GM18870 (cell line): ENCODE data around the gene TTC4.

Experiments used
- ATAC-seq: cut with Tn5 transposase; IDR thresholded peaks from one replicate; pipeline ENCODE4 v1.9.1; 2021; ENCODE audit warnings: moderate library complexity; ENCODE audit not compliant: unreplicated experiment

The TTC4 gene

GRCh38 chr1:54781023-54781723 is 65.5 kb downstream of the TTC4 start:
- ATAC-seq, result no peak

DNA sequence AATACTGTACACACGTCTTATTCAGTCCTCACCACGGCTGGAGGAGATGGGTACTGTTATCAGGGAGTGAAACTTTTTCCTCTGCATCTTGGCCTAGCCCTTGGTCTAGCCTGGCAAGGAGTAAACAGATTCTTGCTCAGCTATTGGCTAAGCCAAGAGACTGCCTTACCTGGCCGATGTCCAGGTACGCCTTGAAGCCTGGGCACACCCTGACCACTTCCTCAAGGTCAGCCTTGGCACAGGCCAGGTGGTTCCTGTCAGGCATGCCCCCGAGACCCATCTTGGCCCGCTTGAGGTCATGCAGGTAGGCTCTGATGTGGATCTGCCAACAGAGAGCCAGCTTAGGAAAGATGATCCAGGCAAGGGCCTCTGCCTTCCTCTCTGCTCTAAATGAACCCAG is 66.5 kb downstream of the TTC4 start:
- ATAC-seq, result no peak

- ATAC-seq, result no peak
Observed at GRCh38 chr1:54782588-54782987, 66.9 kb downstream of the TTC4 start.

- no peak for ATAC-seq
Observed at GRCh38 chr1:54784066-54784465, 68.4 kb downstream of the TTC4 start.

- ATAC-seq, result no peak
Observed at GRCh38 chr1:54786778-54787177, 71.1 kb downstream of the TTC4 start.

GRCh38 chr1:54787604-54788003 is 71.9 kb downstream of the TTC4 start:
- no peak for ATAC-seq

DNA sequence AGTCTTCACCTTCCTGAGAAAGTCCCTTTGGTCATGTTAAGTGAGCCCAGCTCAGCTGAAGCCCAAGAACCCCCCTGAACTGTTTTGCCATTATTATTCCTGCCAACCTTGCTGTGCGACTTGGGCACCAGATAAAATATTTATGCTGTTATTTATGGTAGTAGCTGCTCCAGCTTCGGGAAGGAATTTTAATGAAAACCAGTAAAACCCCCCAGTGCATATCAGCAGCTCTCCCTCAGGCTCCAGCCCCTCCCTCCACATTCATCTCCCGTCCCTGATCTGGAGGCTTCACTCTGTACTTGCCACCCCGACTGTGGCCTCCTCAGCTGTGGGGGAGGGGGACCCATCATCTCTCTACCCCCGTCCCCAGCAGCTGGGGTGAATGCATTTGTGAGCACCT is 72.8 kb downstream of the TTC4 start:
- ATAC-seq, result no peak

DNA sequence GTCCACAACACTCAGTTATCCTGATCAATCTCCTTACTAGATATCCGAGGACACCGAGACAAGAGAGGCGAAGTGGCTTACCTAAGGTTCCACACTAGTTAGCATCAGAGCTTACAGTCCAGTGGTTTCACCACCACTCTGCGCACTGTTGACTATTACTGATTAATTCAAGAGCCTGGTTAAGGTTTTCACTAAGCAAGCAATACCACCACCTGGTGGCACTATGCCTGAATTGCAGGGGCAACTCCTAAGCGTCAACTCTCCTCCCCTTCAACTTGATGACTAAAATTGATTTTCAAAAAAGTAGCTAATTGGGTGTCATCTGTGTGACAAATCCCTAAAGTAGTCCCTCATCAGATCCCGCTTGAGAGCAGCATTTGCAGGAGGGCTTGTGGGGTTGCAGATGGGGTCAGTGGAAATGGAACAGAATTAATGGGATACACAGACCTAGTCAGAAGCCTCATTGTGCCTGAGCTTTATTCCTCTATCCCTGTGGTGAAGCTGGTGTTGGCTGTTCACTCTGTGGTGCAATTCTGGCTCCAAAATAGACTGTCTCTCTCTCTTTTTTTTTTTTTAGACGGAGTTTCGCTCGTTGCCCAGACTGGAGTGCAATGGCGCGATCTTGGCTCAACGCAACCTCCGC is 76.3 kb downstream of the TTC4 start:
- no peak for ATAC-seq
